DND-41 (cell line): Measurements from ENCODE around the gene AIPL1.

ENCODE experiments used
- ATAC-seq: fragments of 200-7000 bp; cut with Tn5 transposase; 3 replicates; pipeline ENCODE4 v1.9.1; 2021; ENCODE audit warnings: low read depth; ENCODE audit not compliant: insufficient read depth
- DNase-seq: peaks from one replicate; pipeline ENCODE4 v3.0.0-alpha.2; 2020
- H2AFZ ChIP-seq: 2 replicates; pipeline ENCODE4 v1.6.0; 2012; ENCODE audit warnings: low read depth, low read length
- H3K27ac ChIP-seq: 2 replicates; pipeline ENCODE4 v1.5.1; 2012; ENCODE audit warnings: low read length, inconsistent platforms
- H3K27me3 ChIP-seq: fragments of 200-600 bp; sonication (generic); 2 replicates; pipeline ENCODE4 v1.6.0; 2012; ENCODE audit warnings: low read length, mild to moderate bottlenecking, inconsistent platforms; ENCODE audit not compliant: insufficient read depth, poor library complexity
- H3K36me3 ChIP-seq: 2 replicates; pipeline ENCODE4 v1.5.1; 2012; ENCODE audit warnings: low read length, inconsistent platforms; ENCODE audit not compliant: insufficient read depth
- H3K4me1 ChIP-seq: 2 replicates; pipeline ENCODE4 v1.5.1; 2012; ENCODE audit warnings: mild to moderate bottlenecking, low read length; ENCODE audit not compliant: insufficient read depth
- H3K4me2 ChIP-seq: 2 replicates; pipeline ENCODE4 v1.6.0; 2012; ENCODE audit warnings: mild to moderate bottlenecking, moderate library complexity, low read length, inconsistent platforms; ENCODE audit not compliant: insufficient read depth
- H3K4me3 ChIP-seq, 2 experiments: fragments of 200-600 bp in 1 of 2; shearing (Covaris generic) in 1 of 2; 2 replicates each; pipeline ENCODE4 v1.5.1; 2012 to 2016; ENCODE audit warnings: inconsistent platforms in 2 of 2, low read length in 2 of 2, mild to moderate bottlenecking in 2 of 2, low read depth in 1 of 2, moderate library complexity in 1 of 2
- H3K79me2 ChIP-seq: 2 replicates; pipeline ENCODE4 v1.6.0; 2012; ENCODE audit warnings: low read length, inconsistent platforms; ENCODE audit not compliant: insufficient read depth
- H3K9ac ChIP-seq: 2 replicates; pipeline ENCODE4 v1.6.0; 2012; ENCODE audit warnings: low read depth, mild to moderate bottlenecking, inconsistent platforms, low read length, moderate library complexity
- H3K9me3 ChIP-seq: 2 replicates; pipeline ENCODE4 v1.5.1; 2012; ENCODE audit warnings: low read length, moderate library complexity, mild to moderate bottlenecking, inconsistent platforms; ENCODE audit not compliant: insufficient read depth, severe bottlenecking
- H4K20me1 ChIP-seq: 2 replicates; pipeline ENCODE4 v1.6.0; 2012; ENCODE audit warnings: low read length; ENCODE audit not compliant: insufficient read depth
- EZH2 ChIP-seq: IDR thresholded peaks from 3 replicates; pipeline ENCODE4 v1.6.1; 2012; ENCODE audit warnings: borderline replicate concordance, low read depth, mild to moderate bottlenecking, moderate library complexity, low read length, inconsistent platforms; ENCODE audit not compliant: severe bottlenecking
- TF ChIP-seq, protein P1 (sequence below): IDR thresholded peaks from 2 replicates; pipeline ENCODE4 v1.5.1; 2012; ENCODE audit warnings: borderline replicate concordance, low read length, moderate library complexity, mild to moderate bottlenecking; ENCODE audit not compliant: poor library complexity, severe bottlenecking; ENCODE audit errors: extremely low read depth

AIPL1 gene

DNA sequence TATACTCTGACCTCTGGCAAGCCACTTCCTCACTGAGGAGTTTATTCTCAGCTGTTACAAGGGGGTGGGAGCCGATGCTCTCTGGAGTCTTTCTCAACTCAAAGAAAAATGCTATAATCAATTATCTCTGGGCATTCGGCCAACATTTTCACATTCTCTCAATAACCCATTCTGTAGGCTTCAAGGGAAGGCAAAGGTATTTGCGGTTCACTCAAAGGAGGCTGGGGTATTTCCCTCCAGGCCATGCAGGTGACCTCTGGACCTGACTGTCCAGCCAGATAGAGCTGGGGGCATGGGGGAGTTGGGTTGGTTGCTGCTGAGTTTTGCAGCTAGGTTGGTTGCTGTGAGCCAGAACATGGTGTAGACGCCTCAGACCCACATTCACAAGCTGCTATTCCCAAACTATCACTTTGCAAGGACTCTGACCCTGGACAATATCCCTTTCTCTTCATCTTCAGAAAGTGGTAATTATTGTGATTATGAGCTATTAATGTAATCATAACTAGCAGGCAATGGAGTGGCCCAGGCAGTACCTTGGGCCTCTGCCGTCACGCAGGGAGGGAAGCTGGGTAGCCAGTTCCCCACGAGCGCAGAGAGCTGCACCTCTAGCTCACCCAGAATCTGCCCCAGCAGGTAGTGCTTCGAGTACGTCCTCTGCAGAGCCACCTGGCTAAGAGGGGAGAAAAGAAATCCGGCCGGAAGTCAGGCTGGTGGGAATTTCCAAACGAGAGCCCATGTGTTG, 42.1 kb downstream of the AIPL1 start:
- no peak overlapping the region for H3K4me3 ChIP-seq
- H3K9ac ChIP-seq, result no peak overlapping the region
- peaks cover 4% of the 10 kb centered on the region for H3K27me3 ChIP-seq
- H4K20me1 ChIP-seq, result no peaks in the 10 kb centered on the region
- H3K4me1 ChIP-seq, result no peaks in the 10 kb centered on the region
- H3K27ac ChIP-seq, result no peak overlapping the region
- ATAC-seq (no peak), DNase-seq (no peak)
- no peaks in the 10 kb centered on the region for H3K9me3 ChIP-seq
- no peak overlapping the region for H2AFZ ChIP-seq
- no peaks in the 10 kb centered on the region for H3K36me3 ChIP-seq
- H3K79me2 ChIP-seq, result no peaks in the 10 kb centered on the region
- no peak overlapping the region for H3K4me2 ChIP-seq
- TF ChIP-seq, protein P1, sequence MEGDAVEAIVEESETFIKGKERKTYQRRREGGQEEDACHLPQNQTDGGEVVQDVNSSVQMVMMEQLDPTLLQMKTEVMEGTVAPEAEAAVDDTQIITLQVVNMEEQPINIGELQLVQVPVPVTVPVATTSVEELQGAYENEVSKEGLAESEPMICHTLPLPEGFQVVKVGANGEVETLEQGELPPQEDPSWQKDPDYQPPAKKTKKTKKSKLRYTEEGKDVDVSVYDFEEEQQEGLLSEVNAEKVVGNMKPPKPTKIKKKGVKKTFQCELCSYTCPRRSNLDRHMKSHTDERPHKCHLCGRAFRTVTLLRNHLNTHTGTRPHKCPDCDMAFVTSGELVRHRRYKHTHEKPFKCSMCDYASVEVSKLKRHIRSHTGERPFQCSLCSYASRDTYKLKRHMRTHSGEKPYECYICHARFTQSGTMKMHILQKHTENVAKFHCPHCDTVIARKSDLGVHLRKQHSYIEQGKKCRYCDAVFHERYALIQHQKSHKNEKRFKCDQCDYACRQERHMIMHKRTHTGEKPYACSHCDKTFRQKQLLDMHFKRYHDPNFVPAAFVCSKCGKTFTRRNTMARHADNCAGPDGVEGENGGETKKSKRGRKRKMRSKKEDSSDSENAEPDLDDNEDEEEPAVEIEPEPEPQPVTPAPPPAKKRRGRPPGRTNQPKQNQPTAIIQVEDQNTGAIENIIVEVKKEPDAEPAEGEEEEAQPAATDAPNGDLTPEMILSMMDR, result no peak
- no peak for TF ChIP-seq EZH2

DNA sequence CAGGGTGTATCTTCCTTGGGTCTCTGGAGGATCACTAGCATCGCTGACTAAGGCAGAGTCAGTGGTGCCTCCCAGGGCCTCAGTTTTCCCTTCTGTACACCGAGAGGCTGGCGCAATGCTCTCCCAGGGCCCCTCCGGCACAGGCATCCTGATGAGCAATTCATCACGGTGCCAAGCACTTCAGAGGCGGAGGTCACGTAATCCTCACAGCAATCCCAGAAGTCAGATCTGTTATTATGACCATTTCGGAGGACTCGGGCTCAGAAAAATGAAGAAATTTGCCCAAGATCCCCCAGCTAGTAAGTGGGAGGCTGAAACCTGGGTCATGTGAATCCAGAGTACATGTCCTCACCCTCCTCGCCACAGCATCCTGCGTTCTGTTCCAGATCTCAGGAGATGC, 46.5 kb downstream of the AIPL1 start:
- Histone ChIP-seq H3K9ac (no peak overlapping the region), H3K27me3 (peaks cover 4% of the 10 kb centered on the region), H3K27ac (no peak overlapping the region), H3K79me2 (no peaks in the 10 kb centered on the region), H3K36me3 (no peaks in the 10 kb centered on the region), H4K20me1 (no peaks in the 10 kb centered on the region), H3K9me3 (no peaks in the 10 kb centered on the region), H3K4me2 (no peak overlapping the region), H3K4me3 (no peak overlapping the region), H3K4me1 (no peaks in the 10 kb centered on the region), H2AFZ (no peak overlapping the region)
- no peak for DNase-seq
- TF ChIP-seq, protein P1, result no peak
- no peak for TF ChIP-seq EZH2
- no peak for ATAC-seq

DNA sequence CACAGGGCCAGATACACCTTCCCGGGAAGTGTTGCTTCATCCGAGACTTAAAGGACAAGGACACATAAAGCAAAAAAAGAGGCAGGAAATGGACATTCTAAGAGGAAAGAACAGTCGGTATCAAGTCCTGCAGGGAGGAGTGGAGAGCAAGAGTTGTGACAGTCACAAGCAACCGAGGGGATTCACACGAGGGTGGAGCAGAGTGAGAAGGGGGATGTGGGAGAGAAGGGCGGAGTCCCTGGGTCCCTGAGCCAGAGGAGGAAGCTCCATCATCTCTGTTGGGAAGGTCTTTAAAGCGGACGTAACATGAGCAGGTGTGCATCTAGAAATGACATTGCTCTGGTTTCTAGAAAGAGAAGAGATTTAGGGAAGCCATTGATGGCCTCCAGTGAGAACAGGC, 47.1 kb downstream of the AIPL1 start:
- DNase-seq (no peak), ATAC-seq (no peak)
- H3K9ac ChIP-seq, result no peak overlapping the region
- no peaks in the 10 kb centered on the region for H3K9me3 ChIP-seq
- H3K79me2 ChIP-seq, result no peaks in the 10 kb centered on the region
- no peak overlapping the region for H3K27ac ChIP-seq
- no peak overlapping the region for H2AFZ ChIP-seq
- TF ChIP-seq, protein P1, result no peak
- TF ChIP-seq EZH2, result no peak
- H3K27me3 ChIP-seq, result peaks cover 4% of the 10 kb centered on the region
- no peaks in the 10 kb centered on the region for H3K36me3 ChIP-seq
- no peaks in the 10 kb centered on the region for H3K4me1 ChIP-seq
- H3K4me2 ChIP-seq, result no peak overlapping the region
- no peak overlapping the region for H3K4me3 ChIP-seq
- no peaks in the 10 kb centered on the region for H4K20me1 ChIP-seq

DNA sequence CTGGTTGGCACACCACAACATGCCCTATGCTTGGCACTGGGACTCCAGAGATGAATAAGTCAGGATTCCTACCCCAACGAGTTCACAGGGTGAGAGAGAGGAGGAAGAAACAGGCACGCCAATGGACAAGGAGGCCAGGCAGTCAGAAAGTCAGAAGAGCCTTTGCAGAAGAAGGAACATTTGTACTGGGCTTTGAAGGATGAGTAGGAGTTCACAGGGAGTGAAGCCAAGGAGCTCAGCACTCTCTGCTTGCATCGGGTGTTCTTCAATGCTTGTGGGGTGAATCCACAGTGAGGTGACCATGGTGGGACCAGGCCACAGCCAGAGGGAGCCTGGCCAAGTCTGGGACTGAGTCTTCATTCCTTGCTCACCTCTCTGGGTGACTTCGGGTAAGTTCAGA, 47.5 kb downstream of the AIPL1 start:
- H3K9ac ChIP-seq, result no peak overlapping the region
- H3K27ac ChIP-seq, result no peak overlapping the region
- H4K20me1 ChIP-seq, result no peaks in the 10 kb centered on the region
- no peaks in the 10 kb centered on the region for H3K4me1 ChIP-seq
- TF ChIP-seq, protein P1, result no peak
- TF ChIP-seq EZH2, result no peak
- no peak overlapping the region for H3K4me2 ChIP-seq
- H3K9me3 ChIP-seq, result no peaks in the 10 kb centered on the region
- H3K36me3 ChIP-seq, result no peaks in the 10 kb centered on the region
- no peak for DNase-seq
- peaks cover 4% of the 10 kb centered on the region for H3K27me3 ChIP-seq
- H2AFZ ChIP-seq, result no peak overlapping the region
- ATAC-seq, result no peak
- H3K4me3 ChIP-seq, result no peak overlapping the region
- no peaks in the 10 kb centered on the region for H3K79me2 ChIP-seq
